Measurements from ENCODE around the gene C1orf122. TPM values are rescaled to one million over a fixed set of nuclear protein-coding genes. Genes with fewer than 3 reads are reported as not detected.

The C1orf122 gene
- polyA plus RNA-seq, 1 of the 3 experiments (the other 2 are of a cell fraction), result 75.3 TPM

DNA sequence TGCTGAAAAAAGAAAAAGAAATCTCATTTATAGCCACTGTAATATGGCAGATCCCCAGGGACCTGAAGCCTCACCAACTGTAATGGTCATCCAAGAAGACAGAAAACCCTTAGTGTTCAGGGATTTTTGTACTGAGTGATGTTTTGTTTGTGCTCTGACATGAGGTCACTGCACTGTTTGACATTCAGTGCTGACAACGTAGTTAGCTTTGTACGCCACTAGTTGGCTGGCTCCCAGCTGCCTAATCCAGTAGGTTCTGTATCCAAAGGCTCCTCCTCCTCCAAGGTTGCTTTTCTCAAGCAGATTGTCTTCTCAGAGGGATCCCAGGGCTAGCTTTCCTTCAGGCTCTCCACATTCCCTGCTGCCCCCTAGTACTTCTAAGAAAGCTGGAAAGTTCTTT, 9.9 kb downstream of the C1orf122 start:
- TF ChIP-seq YY1 (IDR thresholded peaks at IDR 0.05; ENCODE audit: low read depth) (no peak), NFIC (IDR thresholded peaks at IDR 0.05; ENCODE audit: borderline replicate concordance) (no peak), TAF1 (IDR thresholded peaks at IDR 0.05; ENCODE audit: borderline replicate concordance, low read depth, low read length) (no peak), RCOR1 (IDR thresholded peaks at IDR 0.05; ENCODE audit: low read length) (no peak), EP300 (IDR thresholded peaks at IDR 0.05; ENCODE audit: borderline replicate concordance in 1 of 2, low read depth in 1 of 2, low read length in 1 of 2) (no peak), MXI1 (IDR thresholded peaks at IDR 0.05; ENCODE audit: low read depth, low read length) (no peak), SIN3A (IDR thresholded peaks at IDR 0.05; ENCODE audit: borderline replicate concordance, low read depth, low read length) (no peak), RFX5 (IDR thresholded peaks at IDR 0.05; ENCODE audit: low read length) (no peak), FOXJ3 (CRISPR knock-in tag; IDR thresholded peaks at IDR 0.05) (no peak), JUND (IDR thresholded peaks at IDR 0.05) (no peak), MEF2A (IDR thresholded peaks at IDR 0.05; ENCODE audit: borderline replicate concordance, low read depth) (no peak)
- TF ChIP-seq, protein P1, sequence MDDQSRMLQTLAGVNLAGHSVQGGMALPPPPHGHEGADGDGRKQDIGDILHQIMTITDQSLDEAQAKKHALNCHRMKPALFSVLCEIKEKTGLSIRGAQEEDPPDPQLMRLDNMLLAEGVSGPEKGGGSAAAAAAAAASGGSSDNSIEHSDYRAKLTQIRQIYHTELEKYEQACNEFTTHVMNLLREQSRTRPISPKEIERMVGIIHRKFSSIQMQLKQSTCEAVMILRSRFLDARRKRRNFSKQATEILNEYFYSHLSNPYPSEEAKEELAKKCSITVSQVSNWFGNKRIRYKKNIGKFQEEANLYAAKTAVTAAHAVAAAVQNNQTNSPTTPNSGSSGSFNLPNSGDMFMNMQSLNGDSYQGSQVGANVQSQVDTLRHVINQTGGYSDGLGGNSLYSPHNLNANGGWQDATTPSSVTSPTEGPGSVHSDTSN (IDR thresholded peaks at IDR 0.05), result no peak
- TF ChIP-seq, protein P2, sequence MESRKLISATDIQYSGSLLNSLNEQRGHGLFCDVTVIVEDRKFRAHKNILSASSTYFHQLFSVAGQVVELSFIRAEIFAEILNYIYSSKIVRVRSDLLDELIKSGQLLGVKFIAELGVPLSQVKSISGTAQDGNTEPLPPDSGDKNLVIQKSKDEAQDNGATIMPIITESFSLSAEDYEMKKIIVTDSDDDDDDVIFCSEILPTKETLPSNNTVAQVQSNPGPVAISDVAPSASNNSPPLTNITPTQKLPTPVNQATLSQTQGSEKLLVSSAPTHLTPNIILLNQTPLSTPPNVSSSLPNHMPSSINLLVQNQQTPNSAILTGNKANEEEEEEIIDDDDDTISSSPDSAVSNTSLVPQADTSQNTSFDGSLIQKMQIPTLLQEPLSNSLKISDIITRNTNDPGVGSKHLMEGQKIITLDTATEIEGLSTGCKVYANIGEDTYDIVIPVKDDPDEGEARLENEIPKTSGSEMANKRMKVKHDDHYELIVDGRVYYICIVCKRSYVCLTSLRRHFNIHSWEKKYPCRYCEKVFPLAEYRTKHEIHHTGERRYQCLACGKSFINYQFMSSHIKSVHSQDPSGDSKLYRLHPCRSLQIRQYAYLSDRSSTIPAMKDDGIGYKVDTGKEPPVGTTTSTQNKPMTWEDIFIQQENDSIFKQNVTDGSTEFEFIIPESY (IDR thresholded peaks at IDR 0.05; ENCODE audit: borderline replicate concordance, low read depth), result no peak
- TF ChIP-seq, protein P3, sequence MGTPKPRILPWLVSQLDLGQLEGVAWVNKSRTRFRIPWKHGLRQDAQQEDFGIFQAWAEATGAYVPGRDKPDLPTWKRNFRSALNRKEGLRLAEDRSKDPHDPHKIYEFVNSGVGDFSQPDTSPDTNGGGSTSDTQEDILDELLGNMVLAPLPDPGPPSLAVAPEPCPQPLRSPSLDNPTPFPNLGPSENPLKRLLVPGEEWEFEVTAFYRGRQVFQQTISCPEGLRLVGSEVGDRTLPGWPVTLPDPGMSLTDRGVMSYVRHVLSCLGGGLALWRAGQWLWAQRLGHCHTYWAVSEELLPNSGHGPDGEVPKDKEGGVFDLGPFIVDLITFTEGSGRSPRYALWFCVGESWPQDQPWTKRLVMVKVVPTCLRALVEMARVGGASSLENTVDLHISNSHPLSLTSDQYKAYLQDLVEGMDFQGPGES (IDR thresholded peaks at IDR 0.05; ENCODE audit: low read depth, low read length), result no peak
- no peak for DNase-seq
- H3F3A ChIP-seq (replicated peaks; ENCODE audit: insufficient read depth), result peaks cover 1% of the 10 kb centered on the region
- H3K9me3 ChIP-seq, result no peaks in the 10 kb centered on the region
- CTCF ChIA-PET, result interaction anchor here (0.9 kb wide), 1 partner anchor 42 kb away, joined by 5 read pairs; the partner anchor contains the start of gene MTF1
- no peak overlapping the region for H2AFZ ChIP-seq (ENCODE audit: low read depth)
- no peak overlapping the region for H3K27ac ChIP-seq (ENCODE audit: low read depth in 2 of 2, low read length in 1 of 2)
- no peaks in the 10 kb centered on the region for H3K4me1 ChIP-seq (ENCODE audit: control insufficient read depth in 1 of 2, insufficient read depth in 2 of 2, low read depth in 1 of 2, low read length in 1 of 2)
- no peak overlapping the region for H3K4me2 ChIP-seq
- no peak overlapping the region for H3K9ac ChIP-seq
- no peaks in the 10 kb centered on the region for H3K27me3 ChIP-seq (ENCODE audit: insufficient read depth)
- H3K79me2 ChIP-seq (ENCODE audit: insufficient read depth), result peaks cover 3% of the 10 kb centered on the region; the same call in 1 of the 2 replicates
- 33% methylated on average over 2 of the region's 2 CpGs for WGBS (ENCODE audit: low lambda C conversion rate)
- H3K9me2 ChIP-seq, result no peaks in the 10 kb centered on the region
- no peak overlapping the region for H3K4me3 ChIP-seq (ENCODE audit: low read depth in 2 of 2, low read length in 1 of 2)
- H4K20me1 ChIP-seq (ENCODE audit: insufficient read depth), result no peaks in the 10 kb centered on the region
- POLR2A ChIA-PET, result interaction anchor here (1.0 kb wide), 1 partner anchor 42 kb away, joined by 3 read pairs; the partner anchor contains the start of gene MTF1
- peaks cover 52 to 66% of the 10 kb centered on the region in 2 experiments for H3K36me3 ChIP-seq (replicated peaks in 1 of 2; ENCODE audit: control insufficient read depth in 1 of 2, insufficient read depth in 2 of 2, low read length in 1 of 2)
